K562 (cell line): Measurements from ENCODE around the gene GINS3. TPM values are rescaled to one million over a fixed set of nuclear protein-coding genes. Genes with fewer than 3 reads are reported as not detected.
A peak's percentile ranks its signal among the peaks of the same experiment; 100 is the strongest.

Source experiments
- ATAC-seq: fragments of 200-7000 bp; cut with Tn5 transposase; 3 replicates; pipeline ENCODE4 v1.9.1; 2020; ENCODE audit warnings: moderate library complexity
- BruUV-seq: library from RNA; stranded (reverse); fragments of 400-500 nt; replicated peaks from 2 replicates; lab custom pipeline; 2021; lab: Mats Ljungman, UMichigan
- CTCF ChIA-PET: fragments of 300-600 bp; formaldehyde crosslinking; extraction: SDS; loops from one replicate; lab custom pipeline; 2021; ENCODE audit warnings: low intra/inter-chr PET ratio; lab: Yijun Ruan, JAX
- POLR2A ChIA-PET: fragments of 300-600, 350-650 bp; sonication (Branson Sonifier 250); formaldehyde crosslinking; extraction: SDS; loops from one replicate; lab custom pipeline; 2021; ENCODE audit warnings: antibody characterized with exemption, inconsistent platforms; lab: Yijun Ruan, JAX
- DNase-seq, 4 experiments: peaks; one replicate each; pipeline versions ENCODE4 v3.0.0 to v3.0.0-alpha.2; 2011 to 2018; ENCODE audit warnings: low spot score in 3 of 4, mixed read lengths in 3 of 4; ENCODE audit errors: extremely low read depth in 1 of 4
- FAIRE-seq: peaks from 2 replicates; lab custom pipeline; 2011; peaks lifted over from hg19 to GRCh38; lab: Jason Lieb, UNC
- H2AFZ ChIP-seq: 2 replicates; pipeline ENCODE4 v1.6.0; 2011; ENCODE audit warnings: low read depth, low read length, control low read depth, inconsistent platforms
- H3K27ac ChIP-seq: fragments of 200-600 bp; 3 replicates; pipeline ENCODE4 v1.8.0; 2011; ENCODE audit warnings: low read depth, mild to moderate bottlenecking, control low read depth, inconsistent platforms, low read length, moderate library complexity, mixed read lengths; ENCODE audit errors: extremely low read depth
- H3K27me3 ChIP-seq, 2 experiments: fragments of 300-600 bp in 1 of 2; 2 replicates in 1 of 2; 3 replicates in 1 of 2; pipeline versions ENCODE4 v1.6.0 to v1.8.0; 2011; ENCODE audit warnings: inconsistent platforms in 2 of 2, low read length in 2 of 2, mild to moderate bottlenecking in 1 of 2, mixed read lengths in 1 of 2, moderate library complexity in 1 of 2; ENCODE audit not compliant: control insufficient read depth in 2 of 2, insufficient read depth in 2 of 2
- H3K36me3 ChIP-seq: fragments of 300-600 bp; 3 replicates; pipeline ENCODE4 v1.8.0; 2011; ENCODE audit warnings: mild to moderate bottlenecking, low read length, inconsistent platforms; ENCODE audit not compliant: control insufficient read depth, insufficient read depth
- H3K4me1 ChIP-seq, 2 experiments: fragments of 200-600 bp in 1 of 2; replicated peaks in 1 of 2; 2 replicates in 1 of 2; 3 replicates in 1 of 2; pipeline versions ENCODE4 v1.5.1 to v1.8.0; 2011; ENCODE audit warnings: inconsistent platforms in 2 of 2, low read length in 2 of 2, mild to moderate bottlenecking in 1 of 2, mixed read lengths in 1 of 2, moderate library complexity in 1 of 2; ENCODE audit not compliant: control insufficient read depth in 2 of 2, insufficient read depth in 2 of 2
- H3K4me2 ChIP-seq: 2 replicates; pipeline ENCODE4 v1.6.1; 2011; ENCODE audit warnings: low read length, control low read depth, inconsistent platforms, mixed read lengths; ENCODE audit not compliant: insufficient read depth
- H3K4me3 ChIP-seq: fragments of 200-600 bp; sonication (generic), shearing (Covaris generic); 2 replicates; pipeline ENCODE4 v1.5.1; 2016; ENCODE audit warnings: control low read depth, inconsistent platforms
- H3K79me2 ChIP-seq: fragments of 200-600 bp; 3 replicates; pipeline ENCODE4 v1.8.0; 2011; ENCODE audit warnings: low read length, inconsistent platforms; ENCODE audit not compliant: control insufficient read depth, insufficient read depth
- H3K9ac ChIP-seq, 2 experiments: 2 replicates each; pipeline versions ENCODE4 v1.6.0 to v1.6.1; 2011; ENCODE audit warnings: low read depth in 2 of 2, low read length in 2 of 2, control low read depth in 1 of 2, inconsistent platforms in 1 of 2, mild to moderate bottlenecking in 1 of 2, mixed read lengths in 1 of 2; ENCODE audit not compliant: insufficient read depth in 1 of 2
- H3K9me1 ChIP-seq: one replicate; pipeline ENCODE4 v1.6.0; 2011; ENCODE audit warnings: inconsistent platforms, mild to moderate bottlenecking, low read length, moderate library complexity; ENCODE audit not compliant: control insufficient read depth, insufficient read depth
- H3K9me3 ChIP-seq: replicated peaks from 2 replicates; pipeline ENCODE4 v1.5.1; 2011; ENCODE audit warnings: low read depth, low read length, inconsistent platforms; ENCODE audit not compliant: control insufficient read depth, insufficient read depth
- H4K20me1 ChIP-seq: replicated peaks from 2 replicates; pipeline ENCODE4 v1.6.1; 2011; ENCODE audit warnings: low read length, inconsistent platforms, mixed read lengths; ENCODE audit not compliant: control insufficient read depth, insufficient read depth
- RBM25 ChIP-seq: fragments of 200-400 bp; formaldehyde crosslinking; IDR thresholded peaks from 2 replicates; pipeline ENCODE4 v1.6.1; 2018; ENCODE audit warnings: low read length, low read depth, moderate library complexity; ENCODE audit not compliant: severe bottlenecking
- WGBS: fragments of 100-300 bp; shearing (Covaris generic); methylation state at CpG from one replicate; pipeline ENCODE4 v1.1.6; 2016; ENCODE audit warnings: low coverage, mixed read lengths; ENCODE audit not compliant: insufficient coverage; ENCODE audit errors: missing lambda C conversion rate; 5-methylcytosine and 5-hydroxymethylcytosine counted together
- in situ Hi-C: fragments of 300-500 bp; cut with MboI; formaldehyde crosslinking; loops from 4 replicates; pipeline ENCODE4 v1.15.0; 2018; ENCODE audit warnings: inconsistent platforms, mixed read lengths
- intact Hi-C: fragments of 100-400 bp; cut with micrococcal nuclease; formaldehyde crosslinking; loops from 2 replicates; pipeline ENCODE4 v1.14.2; 2022
- polyA plus RNA-seq, 8 experiments: library from polyadenylated mRNA; depleted of rRNA in 4 of 8; stranded (reverse) in 5 of 8; unstranded in 3 of 8; fragments of >200 nt; fragmentation: Nextera tagmentation in 2 of 8; fragmentation: Illumina TruSeq in 1 of 8; extraction: Ambion mirVana in 2 of 8; extraction: Trizol in 1 of 8; gene quantifications; 2 replicates each; pipeline versions ENCODE4 v1.2.1 to v1.2.3, GENCODE V29; 2011 to 2014; ENCODE audit warnings: inconsistent platforms in 1 of 8, missing spikeins in 1 of 8
- total RNA-seq, 7 experiments: library from RNA; depleted of rRNA in 6 of 7; stranded (reverse); fragments of >200 nt in 6 of 7; fragmentation: Illumina TruSeq in 2 of 7; extraction: Trizol in 2 of 7; gene quantifications; 2 replicates each; pipeline versions ENCODE4 v1.2.1 to v1.2.3, GENCODE V29; 2011 to 2021; ENCODE audit warnings: low replicate concordance in 1 of 7
- TF ChIP-seq, protein P1 (sequence below): fragments of 450-650 bp; IDR thresholded peaks from 2 replicates; pipeline ENCODE4 v1.6.1; 2016; ENCODE audit warnings: mild to moderate bottlenecking

GINS3 gene
- total and polyA plus RNA-seq, 9 of the 15 experiments (the other 6 are each of a cell fraction or from before 2014, with no cell fraction given), result 17.8 to 31.9 (median 25.4) TPM

DNA sequence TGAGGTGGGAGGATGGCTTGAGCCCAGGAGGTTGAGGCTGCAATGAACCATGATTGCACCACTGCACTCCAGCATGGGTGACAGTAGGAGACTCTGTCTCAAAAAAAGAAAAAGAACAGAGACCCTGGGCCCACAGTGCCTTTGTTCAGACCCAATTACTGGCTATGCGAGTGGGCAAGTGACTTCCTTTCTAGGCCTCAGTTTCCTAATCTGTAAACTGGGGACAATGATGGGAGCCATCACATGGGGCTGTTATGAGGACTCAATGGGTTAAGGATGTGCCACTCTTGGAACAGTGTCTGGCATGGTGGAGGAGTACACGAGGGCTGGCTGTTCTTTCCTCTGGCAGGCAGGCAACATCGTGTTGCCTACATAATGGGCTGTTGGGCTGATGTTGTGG is 60.4 kb downstream of the GINS3 start:
- CTCF ChIA-PET, result interaction anchor here (1.7 kb wide), 1 partner anchor 116 kb away, joined by 5 read pairs; no protein-coding TSS in a partner anchor
- H3K79me2 ChIP-seq, result no peaks in the 10 kb centered on the region
- TF ChIP-seq RBM25, result peak; percentile 53
- TF ChIP-seq, protein P1, sequence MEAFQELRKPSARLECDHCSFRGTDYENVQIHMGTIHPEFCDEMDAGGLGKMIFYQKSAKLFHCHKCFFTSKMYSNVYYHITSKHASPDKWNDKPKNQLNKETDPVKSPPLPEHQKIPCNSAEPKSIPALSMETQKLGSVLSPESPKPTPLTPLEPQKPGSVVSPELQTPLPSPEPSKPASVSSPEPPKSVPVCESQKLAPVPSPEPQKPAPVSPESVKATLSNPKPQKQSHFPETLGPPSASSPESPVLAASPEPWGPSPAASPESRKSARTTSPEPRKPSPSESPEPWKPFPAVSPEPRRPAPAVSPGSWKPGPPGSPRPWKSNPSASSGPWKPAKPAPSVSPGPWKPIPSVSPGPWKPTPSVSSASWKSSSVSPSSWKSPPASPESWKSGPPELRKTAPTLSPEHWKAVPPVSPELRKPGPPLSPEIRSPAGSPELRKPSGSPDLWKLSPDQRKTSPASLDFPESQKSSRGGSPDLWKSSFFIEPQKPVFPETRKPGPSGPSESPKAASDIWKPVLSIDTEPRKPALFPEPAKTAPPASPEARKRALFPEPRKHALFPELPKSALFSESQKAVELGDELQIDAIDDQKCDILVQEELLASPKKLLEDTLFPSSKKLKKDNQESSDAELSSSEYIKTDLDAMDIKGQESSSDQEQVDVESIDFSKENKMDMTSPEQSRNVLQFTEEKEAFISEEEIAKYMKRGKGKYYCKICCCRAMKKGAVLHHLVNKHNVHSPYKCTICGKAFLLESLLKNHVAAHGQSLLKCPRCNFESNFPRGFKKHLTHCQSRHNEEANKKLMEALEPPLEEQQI, result no peak
- no peak overlapping the region for H2AFZ ChIP-seq
- no peak overlapping the region for H3K27ac ChIP-seq
- no peaks in the 10 kb centered on the region for H3K36me3 ChIP-seq
- WGBS, result 33% methylated on average over 3 of the region's 3 CpGs
- no TSS peak for BruUV-seq
- POLR2A ChIA-PET, result interaction anchor here (1.3 kb wide), 1 partner anchor 34 kb away, joined by 4 read pairs; no protein-coding TSS in a partner anchor
- H3K9me3 ChIP-seq, result no peaks in the 10 kb centered on the region
- no peak for DNase-seq
- H3K4me2 ChIP-seq, result no peak overlapping the region
- H3K4me1 ChIP-seq, result peaks cover 0 to 7% of the 10 kb centered on the region in 2 experiments; a peak in 2 of 5 replicates
- H3K4me3 ChIP-seq, result no peak overlapping the region
- peaks cover 2 to 34% of the 10 kb centered on the region in 2 experiments; a peak in 4 of 5 replicates for H3K27me3 ChIP-seq
- no peak for FAIRE-seq
- intact Hi-C loops (no loop called here), in situ Hi-C loops (no loop called here)
- H3K9me1 ChIP-seq, result no peaks in the 10 kb centered on the region
- no peak overlapping the region for H3K9ac ChIP-seq
- no peak for ATAC-seq
- no peaks in the 10 kb centered on the region for H4K20me1 ChIP-seq
